ENCODE data around the gene ITIH4. TPM values are rescaled to one million over a fixed set of nuclear protein-coding genes. Genes with fewer than 3 reads are reported as not detected.

Gene ITIH4
- total RNA-seq, 2 experiments from 2014 or later, result 6.1 to 10.1 TPM

- ChIA-PET POLR2A (no interaction called here), CTCF (no interaction called here)
Observed at GRCh38 chr3:52789746-52790040, 40.8 kb downstream of the ITIH4 start.

- POLR2A ChIA-PET, result no interaction called here
- CTCF ChIA-PET, result no interaction called here
Observed at GRCh38 chr3:52788890-52789745, 41.4 kb downstream of the ITIH4 start.

GRCh38 chr3:52787672-52788625 is 42.5 kb downstream of the ITIH4 start:
- CTCF ChIA-PET, result interaction anchor here (0.7 kb wide), 1 partner anchor 450 kb away, joined by 3 read pairs; no protein-coding TSS in a partner anchor

GRCh38 chr3:52787246-52787645 is 43.2 kb downstream of the ITIH4 start:
- CTCF ChIA-PET, result interaction anchor here (0.7 kb wide), 1 partner anchor 449 kb away, joined by 3 read pairs; no protein-coding TSS in a partner anchor
- POLR2A ChIA-PET, result interaction anchor here (0.6 kb wide), 1 partner anchor 114 kb away, joined by 4 read pairs; no protein-coding TSS in a partner anchor

More at GRCh38 chr3:52787672-52788625, 42.5 kb downstream of the ITIH4 start:
- POLR2A ChIA-PET, result interaction anchor here (0.6 kb wide), 1 partner anchor 114 kb away, joined by 4 read pairs; no protein-coding TSS in a partner anchor

GRCh38 chr3:52786330-52787215 is 43.9 kb downstream of the ITIH4 start:
- CTCF ChIA-PET, result no interaction called here
- POLR2A ChIA-PET, result no interaction called here

- ChIA-PET POLR2A (no interaction called here), CTCF (no interaction called here)
Observed at GRCh38 chr3:52784931-52785590, 45.4 kb downstream of the ITIH4 start.

GRCh38 chr3:52784021-52784621 is 46.4 kb downstream of the ITIH4 start:
- CTCF ChIA-PET, result interaction anchor here (1.1 kb wide), 1 partner anchor 15 kb away, joined by 3 read pairs; no protein-coding TSS in a partner anchor
- POLR2A ChIA-PET, result no interaction called here

GRCh38 chr3:52783211-52783555 is 47.3 kb downstream of the ITIH4 start:
- CTCF ChIA-PET, result interaction anchor here (1.1 kb wide), 1 partner anchor 16 kb away, joined by 3 read pairs; no protein-coding TSS in a partner anchor
- POLR2A ChIA-PET, result no interaction called here

GRCh38 chr3:52782412-52783210 is 47.9 kb downstream of the ITIH4 start:
- POLR2A ChIA-PET, result interaction anchor here (1.0 kb wide), 1 partner anchor 11 kb away, joined by 3 read pairs; no protein-coding TSS in a partner anchor

GRCh38 chr3:52781741-52782140 is 48.7 kb downstream of the ITIH4 start:
- POLR2A ChIA-PET, result interaction anchor here (1.0 kb wide), 1 partner anchor 11 kb away, joined by 3 read pairs; no protein-coding TSS in a partner anchor
- CTCF ChIA-PET, result no interaction called here

More at GRCh38 chr3:52782412-52783210, 47.9 kb downstream of the ITIH4 start:
- CTCF ChIA-PET, result no interaction called here

- ChIA-PET CTCF (interaction anchor here (0.5 kb wide), 1 partner anchor 413 kb away, joined by 3 read pairs; no protein-coding TSS in a partner anchor), POLR2A (no interaction called here)
Observed at GRCh38 chr3:52779837-52780585, 50.5 kb downstream of the ITIH4 start.

GRCh38 chr3:52779011-52779836 is 51.2 kb downstream of the ITIH4 start:
- ChIA-PET CTCF (interaction anchor here (0.5 to 0.6 kb wide), 2 partner anchors 31 to 413 kb away, joined by 3 read pairs; no protein-coding TSS in a partner anchor), POLR2A (interaction anchor here (0.6 kb wide), 1 partner anchor 329 kb away, joined by 3 read pairs; no protein-coding TSS in a partner anchor)

- ChIA-PET CTCF (interaction anchor here (0.6 kb wide), 1 partner anchor 30 kb away, joined by 3 read pairs; no protein-coding TSS in a partner anchor), POLR2A (no interaction called here)
Observed at GRCh38 chr3:52777959-52778805, 52.3 kb downstream of the ITIH4 start.

GRCh38 chr3:52777127-52777958 is 53.1 kb downstream of the ITIH4 start, which contains the start of gene ITIH1:
TSS of gene ITIH1 (plus strand) at chr3:52777599. CDS start at chr3:52777616, 17 bp downstream.
- ChIA-PET POLR2A (interaction anchor here (0.6 kb wide), 1 partner anchor 124 kb away, joined by 4 read pairs; no protein-coding TSS in a partner anchor), CTCF (no interaction called here)

Measured in activated CD8-positive, alpha-beta memory T cell treated with anti-CD3 and anti-CD28 coated beads for 36 hours (primary cell).